COR-L47 (cell line): ENCODE data around the gene OLA1.

Experiments
- DNase-seq: peaks from one replicate; lab custom pipeline; 2025; lab: John Stamatoyannopoulos, UW

OLA1 gene

GRCh38 chr2:174121175-174121574, 127.2 kb downstream of the OLA1 start:
- DNase-seq, result peak; percentile 81

- DNase-seq, result peak; percentile 20
These were observed 128.0 kb downstream of the OLA1 start for GRCh38 chr2:174120346-174120745.

- DNase-seq, result no peak
These were observed 130.1 kb downstream of the OLA1 start for GRCh38 chr2:174117951-174118930.

- DNase-seq, result no peak
These were observed 136.3 kb downstream of the OLA1 start for GRCh38 chr2:174112073-174112472.

- no peak for DNase-seq
These were observed 139.8 kb downstream of the OLA1 start for GRCh38 chr2:174108579-174108978.

- DNase-seq, result peak; percentile 9
These were observed 141.6 kb downstream of the OLA1 start for GRCh38 chr2:174106736-174107135.

GRCh38 chr2:174094542-174094941, 153.8 kb downstream of the OLA1 start:
- DNase-seq, result no peak

GRCh38 chr2:174090476-174090875, 157.9 kb downstream of the OLA1 start:
- DNase-seq, result no peak

- DNase-seq, result no peak
These were observed 159.4 kb downstream of the OLA1 start for GRCh38 chr2:174088706-174089460.

GRCh38 chr2:174086708-174087107, 161.6 kb downstream of the OLA1 start:
- no peak for DNase-seq

GRCh38 chr2:174085781-174086180, 162.6 kb downstream of the OLA1 start:
- no peak for DNase-seq

- peak; percentile 49 for DNase-seq
These were observed 164.4 kb downstream of the OLA1 start for GRCh38 chr2:174083843-174084458.

GRCh38 chr2:174080672-174081121, 167.6 kb downstream of the OLA1 start:
- no peak for DNase-seq

GRCh38 chr2:174078275-174078674, 170.1 kb downstream of the OLA1 start:
- no peak for DNase-seq

GRCh38 chr2:174076975-174077374, 171.4 kb downstream of the OLA1 start:
- DNase-seq, result no peak

GRCh38 chr2:174076040-174076439, 172.3 kb downstream of the OLA1 start:
- no peak for DNase-seq

GRCh38 chr2:174074831-174075230, 173.5 kb downstream of the OLA1 start:
- no peak for DNase-seq

GRCh38 chr2:174072857-174073256, 175.5 kb downstream of the OLA1 start:
- no peak for DNase-seq

- DNase-seq, result no peak
These were observed 176.3 kb downstream of the OLA1 start for GRCh38 chr2:174072069-174072468.

GRCh38 chr2:174071321-174071720, 177.0 kb downstream of the OLA1 start:
- DNase-seq, result no peak

- no peak for DNase-seq
These were observed 178.1 kb downstream of the OLA1 start for GRCh38 chr2:174070281-174070680.

- DNase-seq, result no peak
These were observed 180.5 kb downstream of the OLA1 start for GRCh38 chr2:174067815-174068214.
